ENCODE results near the gene IKZF1.

IKZF1 gene

GRCh38 chr7:50304129-50304910 is at the start of gene IKZF1:
Gene IKZF1 (plus strand): TSS chr7:50304716. CDS start chr7:50319062, 14,346 bp downstream.
- DNase-seq, result peak; percentile 27

- no peak for DNase-seq
Measured at GRCh38 chr7:50261593-50261992, 42.9 kb upstream of the IKZF1 start.

GRCh38 chr7:50262446-50262845 is 42.1 kb upstream of the IKZF1 start:
- DNase-seq, result no peak

GRCh38 chr7:50262916-50263690 is 41.4 kb upstream of the IKZF1 start:
- no peak for DNase-seq

GRCh38 chr7:50264908-50265307 is 39.6 kb upstream of the IKZF1 start:
- DNase-seq, result no peak

- no peak for DNase-seq
Measured at GRCh38 chr7:50265968-50266634, 38.4 kb upstream of the IKZF1 start.

- no peak for DNase-seq
Measured at GRCh38 chr7:50266635-50267386, 37.7 kb upstream of the IKZF1 start.

GRCh38 chr7:50267525-50268041 is 36.9 kb upstream of the IKZF1 start:
- DNase-seq, result no peak

GRCh38 chr7:50268223-50268622 is 36.3 kb upstream of the IKZF1 start:
- no peak for DNase-seq

GRCh38 chr7:50268990-50269389 is 35.5 kb upstream of the IKZF1 start:
- DNase-seq, result peak; percentile 12

GRCh38 chr7:50270531-50271018 is 33.9 kb upstream of the IKZF1 start:
- no peak for DNase-seq

- no peak for DNase-seq
Measured at GRCh38 chr7:50272808-50273207, 31.7 kb upstream of the IKZF1 start.

- no peak for DNase-seq
Measured at GRCh38 chr7:50273301-50273700, 31.2 kb upstream of the IKZF1 start.

GRCh38 chr7:50273870-50274269 is 30.6 kb upstream of the IKZF1 start:
- DNase-seq, result no peak

- no peak for DNase-seq
Measured at GRCh38 chr7:50274361-50274760, 30.2 kb upstream of the IKZF1 start.

- no peak for DNase-seq
Measured at GRCh38 chr7:50275430-50275829, 29.1 kb upstream of the IKZF1 start.

GRCh38 chr7:50276483-50276882 is 28.0 kb upstream of the IKZF1 start:
- DNase-seq, result peak; percentile 27

GRCh38 chr7:50278120-50278519 is 26.4 kb upstream of the IKZF1 start:
- DNase-seq, result no peak

- DNase-seq, result no peak
Measured at GRCh38 chr7:50281680-50282445, 22.7 kb upstream of the IKZF1 start.

- DNase-seq, result no peak
Measured at GRCh38 chr7:50282813-50283605, 21.5 kb upstream of the IKZF1 start.

GRCh38 chr7:50283731-50284130 is 20.8 kb upstream of the IKZF1 start:
- DNase-seq, result no peak
